Adipose tissue (tissue), 3 donors: ENCODE data around the gene DSG2. TPM values are rescaled to one million over a fixed set of nuclear protein-coding genes. Genes with fewer than 3 reads are reported as not detected.

Experiments used
- polyA plus RNA-seq, 3 donors: library from polyadenylated mRNA; stranded (reverse); fragments of 200-250 nt; gene quantifications; one replicate each; pipeline ENCODE4 v1.2.3, GENCODE V29; 2013
- donor health status: healthy with polysubstance abuse.
- donor health status: Bipolar disorder and iron deficiency.
- donor health status: healthy.

DSG2 gene
- polyA plus RNA-seq, 3 donors, result 4.7 to 17.7 (median 13.4) TPM

Other genes with a start within 250 kb of the DSG2 start
- gene DSG1, start 180.0 kb upstream of the DSG2 start, polyA plus RNA-seq, result under 1 TPM in 1 of 3 donors, not detected in 2; 0.01 TPM
- under 1 TPM in 1 of 3 donors, not detected in 2; 0.01 TPM for gene DSG4, start 121.4 kb upstream of the DSG2 start, polyA plus RNA-seq
- under 1 TPM in 2 of 3 donors, not detected in 1; 0.01 to 0.37 TPM for gene DSG3, start 50.4 kb upstream of the DSG2 start, polyA plus RNA-seq
- 100 to 1,000 TPM in 1 of 3 donors, 1 to 10 TPM in 2; 1.1 to 223 (median 2.2) TPM for gene TTR, start 93.7 kb downstream of the DSG2 start, polyA plus RNA-seq
- 1 to 10 TPM in 2 of 3 donors, under 1 TPM in 1; 0.87 to 1.9 (median 1.9) TPM for gene B4GALT6, start 186.4 kb downstream of the DSG2 start, polyA plus RNA-seq